Activated B cell treated with CpG ODN at 0.5 μM for 24 hours (primary cell): ENCODE data around the gene WNT5B. TPM values are rescaled to one million over a fixed set of nuclear protein-coding genes. Genes with fewer than 3 reads are reported as not detected.
"Not testable (repeated sequence)": the region's sequence is repeated elsewhere in the genome, so short reads cannot be mapped to it uniquely, and the experiment has no call there.

Source experiments
- ATAC-seq: fragments of 200-7000 bp; cut with Tn5 transposase; one replicate; pipeline ENCODE4 v1.10.0; 2021; ENCODE audit warnings: low read depth, mild to moderate bottlenecking, moderate library complexity
- CTCF ChIA-PET: fragments of 350-600 bp; sonication (Branson Sonifier 250); formaldehyde crosslinking; loops from one replicate; lab custom pipeline; 2021; ENCODE audit warnings: antibody characterized with exemption; lab: Charles Lee
- POLR2A ChIA-PET: fragments of 350-600 bp; sonication (Branson Sonifier 250); formaldehyde crosslinking; loops from one replicate; lab custom pipeline; 2021; ENCODE audit warnings: antibody characterized with exemption; lab: Charles Lee
- DNase-seq: peaks from one replicate; pipeline ENCODE4 v3.0.0; 2022
- H3K27ac Mint-ChIP-seq: one replicate; pipeline ENCODE4 v1.8.0; 2020; ENCODE audit warnings: mixed read lengths
- H3K27me3 Mint-ChIP-seq: one replicate; pipeline ENCODE4 v1.8.0; 2021; ENCODE audit warnings: mixed read lengths
- H3K36me3 Mint-ChIP-seq: one replicate; pipeline ENCODE4 v1.8.0; 2021; ENCODE audit warnings: low read depth, mixed read lengths
- H3K4me1 Mint-ChIP-seq: one replicate; pipeline ENCODE4 v1.8.0; 2021; ENCODE audit warnings: mixed read lengths
- H3K4me3 Mint-ChIP-seq: one replicate; pipeline ENCODE4 v1.8.0; 2020; ENCODE audit warnings: mild to moderate bottlenecking, mixed read lengths
- H3K9me3 Mint-ChIP-seq: one replicate; pipeline ENCODE4 v1.8.0; 2020; ENCODE audit warnings: mixed read lengths
- CTCF ChIP-seq: fragments of 200-600 bp; IDR thresholded peaks from one replicate; pipeline ENCODE4 v1.8.0; 2022; ENCODE audit warnings: antibody characterized with exemption, mild to moderate bottlenecking
- intact Hi-C: fragments of 100-400 bp; cut with micrococcal nuclease; formaldehyde crosslinking; loops from one replicate; pipeline ENCODE4 v1.15.1; 2024
- total RNA-seq: library from RNA; stranded (reverse); gene quantifications from 2 replicates; pipeline ENCODE4 v1.2.3, GENCODE V29; 2022

Gene WNT5B
- total RNA-seq, 1 donor from 2014 or later = 1.0 TPM

GRCh38 chr12:1595026-1595561, 33.9 kb upstream of the WNT5B start:
- Mint-ChIP-seq H3K4me3 (peak overlapping the region; percentile 87), H3K27me3 (no peaks in the 10 kb centered on the region), H3K4me1 (peaks cover 47% of the 10 kb centered on the region), H3K27ac (peak overlapping the region; percentile 90), H3K36me3 (peaks cover 18% of the 10 kb centered on the region), H3K9me3 (peaks cover 2% of the 10 kb centered on the region)
- no peak for TF ChIP-seq CTCF
- DNase-seq (no peak), ATAC-seq (no peak)
- CTCF ChIA-PET = interaction anchor here (3.6 to 3.9 kb wide), 2 partner anchors 9 to 477 kb away, joined by 16 to 22 read pairs; no protein-coding TSS in a partner anchor
- POLR2A ChIA-PET = interaction anchor here (0.6 to 1.6 kb wide), 5 partner anchors 8 to 646 kb away, joined by 3 to 11 read pairs (median 4); partner anchors contain the start of gene RAD52
- intact Hi-C loops = loop anchor here (2.0 kb wide), 1 partner anchor 604 kb away; the partner anchor contains the start of gene ERC1

GRCh38 chr12:1595690-1596347, 33.2 kb upstream of the WNT5B start:
- Mint-ChIP-seq H3K27me3 (no peaks in the 10 kb centered on the region), H3K4me3 (peak overlapping the region; percentile 87), H3K27ac (peak overlapping the region; percentile 90), H3K36me3 (peaks cover 16% of the 10 kb centered on the region), H3K4me1 (peaks cover 39% of the 10 kb centered on the region), H3K9me3 (peaks cover 2% of the 10 kb centered on the region)
- no peak for TF ChIP-seq CTCF
- CTCF ChIA-PET = no interaction called here
- POLR2A ChIA-PET = interaction anchor here (1.6 kb wide), 1 partner anchor 10 kb away, joined by 11 read pairs; no protein-coding TSS in a partner anchor
- no peak for DNase-seq
- no peak for ATAC-seq
- intact Hi-C loops = loop anchor here (2.0 kb wide), 1 partner anchor 605 kb away; the partner anchor contains the start of gene ERC1

- no peak for TF ChIP-seq CTCF
- H3K9me3 Mint-ChIP-seq = peaks cover 2% of the 10 kb centered on the region
- H3K4me1 Mint-ChIP-seq = peaks cover 30% of the 10 kb centered on the region
- no peaks in the 10 kb centered on the region for H3K27me3 Mint-ChIP-seq
- ChIA-PET POLR2A (no interaction called here), CTCF (interaction anchor here (1.2 kb wide), 1 partner anchor 15 kb away, joined by 3 read pairs; no protein-coding TSS in a partner anchor)
- H3K36me3 Mint-ChIP-seq = peaks cover 4% of the 10 kb centered on the region
- ATAC-seq (no peak), DNase-seq (no peak)
- no peak overlapping the region for H3K4me3 Mint-ChIP-seq
- peak overlapping the region; percentile 3 for H3K27ac Mint-ChIP-seq
- intact Hi-C loops = no loop called here
Observed at GRCh38 chr12:1598757-1599156, 30.3 kb upstream of the WNT5B start.

GRCh38 chr12:1602706-1603105, 26.3 kb upstream of the WNT5B start:
- DNase-seq, H3K9me3 Mint-ChIP-seq, ATAC-seq, H3K36me3 Mint-ChIP-seq, H3K4me3 Mint-ChIP-seq, H3K27me3 Mint-ChIP-seq: not testable (repeated sequence)
- ChIA-PET CTCF (interaction anchor here (1.4 to 5.4 kb wide), 5 partner anchors 10 to 485 kb away, joined by 4 to 47 read pairs (median 16); partner anchors contain the start of gene FBXL14), POLR2A (interaction anchor here (0.8 to 1.2 kb wide), 3 partner anchors 8 to 88 kb away, joined by 3 to 7 read pairs (median 4); partner anchors contain the start of genes ADIPOR2 and FBXL14)
- intact Hi-C loops = loop anchor here (5.0 kb wide), 1 partner anchor 1215 kb away; the partner anchor contains the start of gene KDM5A
- Mint-ChIP-seq H3K4me1 (peaks cover 37% of the 10 kb centered on the region), H3K27ac (peak overlapping the region; percentile 95)

GRCh38 chr12:1603269-1603993, 25.6 kb upstream of the WNT5B start:
- Mint-ChIP-seq H3K4me1 (peaks cover 40% of the 10 kb centered on the region), H3K27ac (peak overlapping the region; percentile 95), H3K36me3 (peaks cover 4% of the 10 kb centered on the region), H3K27me3 (no peaks in the 10 kb centered on the region), H3K4me3 (peak overlapping the region; percentile 51), H3K9me3 (peaks cover 2% of the 10 kb centered on the region)
- ChIA-PET CTCF (interaction anchor here (1.4 to 5.4 kb wide), 5 partner anchors 10 to 486 kb away, joined by 4 to 47 read pairs (median 16); partner anchors contain the start of gene FBXL14), POLR2A (interaction anchor here (0.6 to 0.9 kb wide), 5 partner anchors 8 to 239 kb away, joined by 3 to 4 read pairs (median 3); partner anchors contain the start of gene FBXL14)
- intact Hi-C loops = loop anchor here (5.0 kb wide), 1 partner anchor 1216 kb away; the partner anchor contains the start of gene KDM5A
- no peak for DNase-seq
- no peak for TF ChIP-seq CTCF
- ATAC-seq = no peak
